22Rv1 (cell line): Measurements from ENCODE around the gene IL1RAPL2.
"Not testable (repeated sequence)": the region's sequence is repeated elsewhere in the genome, so short reads cannot be mapped to it uniquely, and the experiment has no call there.

Experiments
- H3K27ac ChIP-seq: fragments of 450-650 bp; 2 replicates; pipeline ENCODE4 v1.5.1; 2017
- CTCF ChIP-seq: fragments of 450-650 bp; IDR thresholded peaks from 2 replicates; pipeline ENCODE4 v1.5.1; 2017; ENCODE audit warnings: mild to moderate bottlenecking
- ZFX ChIP-seq: fragments of 450-650 bp; IDR thresholded peaks from 2 replicates; pipeline ENCODE4 v1.6.1; 2017; ENCODE audit warnings: antibody characterized with exemption, borderline replicate concordance

IL1RAPL2 gene

GRCh38 chrX:104565791-104566680 is at the start of gene IL1RAPL2:
Gene IL1RAPL2, plus strand, starts transcription at chrX:104566199.
- TF ChIP-seq ZFX (no peak), CTCF (peak; percentile 81)
- H3K27ac ChIP-seq: no peak within 1 kb of the TSS

GRCh38 chrX:104522386-104522785 is 43.6 kb upstream of the IL1RAPL2 start:
- H3K27ac ChIP-seq: no peak overlapping the region
- no peak for TF ChIP-seq CTCF
- no peak for TF ChIP-seq ZFX

GRCh38 chrX:104523858-104524257 is 42.1 kb upstream of the IL1RAPL2 start:
- H3K27ac ChIP-seq: no peak overlapping the region
- TF ChIP-seq ZFX: no peak

GRCh38 chrX:104539081-104539480 is 26.9 kb upstream of the IL1RAPL2 start:
- H3K27ac ChIP-seq: no peak overlapping the region
- TF ChIP-seq ZFX (no peak), CTCF (no peak)

- H3K27ac ChIP-seq: not testable (repeated sequence)
Observed at GRCh38 chrX:104542447-104542846, 23.6 kb upstream of the IL1RAPL2 start.

GRCh38 chrX:104564335-104564734 is 1.7 kb upstream of the IL1RAPL2 start:
- no peak overlapping the region for H3K27ac ChIP-seq
- TF ChIP-seq ZFX (no peak), CTCF (no peak)

- no peak overlapping the region for H3K27ac ChIP-seq
- TF ChIP-seq ZFX (no peak), CTCF (no peak)
Observed at GRCh38 chrX:104564921-104565703, 887 bp upstream of the IL1RAPL2 start.
